H9 (cell line): Measurements from ENCODE around the gene PRDM11. TPM values are rescaled to one million over a fixed set of nuclear protein-coding genes. Genes with fewer than 3 reads are reported as not detected.

Experiments used
- DNase-seq: peaks from one replicate; pipeline ENCODE4 v3.0.0-alpha.2; 2017
- H2AFZ ChIP-seq: one replicate; pipeline ENCODE4 v1.6.1; 2013; ENCODE audit warnings: mild to moderate bottlenecking, low read length, control low read depth, moderate library complexity
- H2AK5ac ChIP-seq: 2 replicates; pipeline ENCODE4 v1.6.1; 2013; ENCODE audit warnings: low read length, control low read depth, mixed read lengths; ENCODE audit not compliant: insufficient read length
- H2BK120ac ChIP-seq: one replicate; pipeline ENCODE4 v1.6.1; 2013; ENCODE audit warnings: low read depth, mild to moderate bottlenecking, low read length, control low read depth, inconsistent platforms; ENCODE audit not compliant: poor library complexity, severe bottlenecking
- H2BK12ac ChIP-seq: 2 replicates; pipeline ENCODE4 v1.6.1; 2013; ENCODE audit warnings: low read length, control low read depth, mixed read lengths, low read depth; ENCODE audit not compliant: insufficient read length
- H2BK15ac ChIP-seq: 2 replicates; pipeline ENCODE4 v1.6.1; 2013; ENCODE audit warnings: low read depth, low read length, control low read depth
- H2BK20ac ChIP-seq: one replicate; pipeline ENCODE4 v1.6.1; 2013; ENCODE audit warnings: low read depth, mild to moderate bottlenecking, low read length, control low read depth, inconsistent platforms; ENCODE audit not compliant: poor library complexity, severe bottlenecking
- H2BK5ac ChIP-seq: 2 replicates; pipeline ENCODE4 v1.6.1; 2013; ENCODE audit warnings: low read length, control low read depth, mixed read lengths; ENCODE audit not compliant: insufficient read length
- H3K14ac ChIP-seq: 2 replicates; pipeline ENCODE4 v1.6.1; 2013; ENCODE audit warnings: low read length, control low read depth; ENCODE audit not compliant: insufficient read depth
- H3K18ac ChIP-seq: 2 replicates; pipeline ENCODE4 v1.6.1; 2013; ENCODE audit warnings: low read depth, mild to moderate bottlenecking, mixed read lengths, low read length, control low read depth; ENCODE audit not compliant: insufficient read length
- H3K23ac ChIP-seq: 2 replicates; pipeline ENCODE4 v1.6.1; 2013; ENCODE audit warnings: low read length, control low read depth, mixed read lengths, low read depth; ENCODE audit not compliant: insufficient read length
- H3K23me2 ChIP-seq: 2 replicates; pipeline ENCODE4 v1.6.1; 2013; ENCODE audit warnings: low read depth, mild to moderate bottlenecking, mixed read lengths, low read length, control low read depth; ENCODE audit not compliant: insufficient read length, poor library complexity, severe bottlenecking
- H3K27ac ChIP-seq: 2 replicates; pipeline ENCODE4 v1.5.1; 2013; ENCODE audit warnings: low read length, control low read depth, mixed read lengths, low read depth; ENCODE audit not compliant: insufficient read length
- H3K27me3 ChIP-seq: 2 replicates; pipeline ENCODE4 v1.6.1; 2013; ENCODE audit warnings: low read length, control low read depth, inconsistent platforms; ENCODE audit not compliant: insufficient read depth
- H3K4ac ChIP-seq: 2 replicates; pipeline ENCODE4 v1.6.1; 2013; ENCODE audit warnings: low read depth, mild to moderate bottlenecking, control low read depth, inconsistent platforms, low read length, moderate library complexity
- H3K4me1 ChIP-seq: 2 replicates; pipeline ENCODE4 v1.6.1; 2013; ENCODE audit warnings: low read length, control low read depth, inconsistent platforms; ENCODE audit not compliant: insufficient read depth
- H3K4me2 ChIP-seq: 2 replicates; pipeline ENCODE4 v1.6.1; 2013; ENCODE audit warnings: low read length, control low read depth, mixed read lengths; ENCODE audit not compliant: insufficient read length, insufficient read depth
- H3K56ac ChIP-seq: 2 replicates; pipeline ENCODE4 v1.6.1; 2013; ENCODE audit warnings: low read depth, mild to moderate bottlenecking, mixed read lengths, low read length, control low read depth; ENCODE audit not compliant: insufficient read length
- H3K79me1 ChIP-seq: 2 replicates; pipeline ENCODE4 v1.6.1; 2013; ENCODE audit warnings: low read depth, mild to moderate bottlenecking, moderate library complexity, low read length, control low read depth, inconsistent platforms; ENCODE audit not compliant: insufficient read depth, poor library complexity, severe bottlenecking
- H3K79me2 ChIP-seq: 2 replicates; pipeline ENCODE4 v1.6.1; 2013; ENCODE audit warnings: low read length, control low read depth, inconsistent platforms; ENCODE audit not compliant: insufficient read depth
- H3K9ac ChIP-seq: 2 replicates; pipeline ENCODE4 v1.6.1; 2013; ENCODE audit warnings: low read length, control low read depth, mixed read lengths; ENCODE audit not compliant: insufficient read length; ENCODE audit errors: extremely low read depth
- H3K9me3 ChIP-seq: one replicate; pipeline ENCODE4 v1.6.1; 2013; ENCODE audit warnings: low read depth, low read length, inconsistent platforms; ENCODE audit not compliant: control insufficient read depth
- H3T11ph ChIP-seq: one replicate; pipeline ENCODE4 v1.6.1; 2013; ENCODE audit warnings: mild to moderate bottlenecking, low read length, control low read depth, inconsistent platforms
- H4K20me1 ChIP-seq: one replicate; pipeline ENCODE4 v1.6.1; 2013; ENCODE audit not compliant: control insufficient read depth, insufficient read length, insufficient read depth
- H4K5ac ChIP-seq: 2 replicates; pipeline ENCODE4 v1.6.1; 2013; ENCODE audit warnings: low read depth, mild to moderate bottlenecking, mixed read lengths, low read length, control low read depth; ENCODE audit not compliant: insufficient read length
- H4K8ac ChIP-seq: replicated peaks from 2 replicates; pipeline ENCODE4 v1.6.1; 2013; ENCODE audit warnings: low read length, control low read depth, mixed read lengths, low read depth; ENCODE audit not compliant: insufficient read length
- H4K91ac ChIP-seq: 2 replicates; pipeline ENCODE4 v1.6.1; 2013; ENCODE audit warnings: low read depth, mild to moderate bottlenecking, moderate library complexity, mixed read lengths, low read length, control low read depth; ENCODE audit not compliant: insufficient read length
- H3K27ac Mint-ChIP-seq, 3 experiments: 2 replicates in 2 of 3; 3 replicates in 1 of 3; pipeline ENCODE4 v1.8.0; 2020 to 2021; ENCODE audit warnings: mixed read lengths in 3 of 3, mild to moderate bottlenecking in 1 of 3, moderate library complexity in 1 of 3
- H3K27me3 Mint-ChIP-seq: 2 replicates; pipeline ENCODE4 v1.8.0; 2021; ENCODE audit warnings: low read depth, mild to moderate bottlenecking, moderate library complexity, mixed read lengths
- H3K36me3 Mint-ChIP-seq, 3 experiments: 2 replicates in 2 of 3; 3 replicates in 1 of 3; pipeline ENCODE4 v1.8.0; 2020 to 2021; ENCODE audit warnings: low read depth in 3 of 3, mixed read lengths in 3 of 3; ENCODE audit not compliant: insufficient read depth in 1 of 3
- H3K4me1 Mint-ChIP-seq, 2 experiments: 2 replicates each; pipeline ENCODE4 v1.8.0; 2020; ENCODE audit warnings: mixed read lengths in 2 of 2
- H3K4me3 Mint-ChIP-seq, 2 experiments: 2 replicates in 1 of 2; 3 replicates in 1 of 2; pipeline ENCODE4 v1.8.0; 2020 to 2021; ENCODE audit warnings: mild to moderate bottlenecking in 2 of 2, mixed read lengths in 2 of 2, moderate library complexity in 1 of 2
- H3K9me3 Mint-ChIP-seq, 2 experiments: 2 replicates in 1 of 2; 3 replicates in 1 of 2; pipeline ENCODE4 v1.8.0; 2020; ENCODE audit warnings: mild to moderate bottlenecking in 2 of 2, mixed read lengths in 2 of 2, moderate library complexity in 1 of 2
- WGBS: extraction: QIAGEN DNeasy Blood & Tissue Kit; methylation state at CpG from one replicate; pipeline ENCODE4 v1.1.7; 2013; ENCODE audit warnings: missing lambda C conversion rate, low lambda C conversion rate, mixed read lengths; ENCODE audit not compliant: insufficient read length; ENCODE audit errors: extremely low coverage; 5-methylcytosine and 5-hydroxymethylcytosine counted together
- total RNA-seq: library from RNA; stranded (reverse); gene quantifications from 2 replicates; pipeline ENCODE4 v1.2.1, GENCODE V29; 2021
- TF ChIP-seq, protein P1 (sequence below): fragments of 200-600 bp; sonication (generic); conservative IDR thresholded peaks from 3 replicates; pipeline ENCODE4 v1.8.0; 2021; ENCODE audit warnings: antibody characterized with exemption, mild to moderate bottlenecking

Gene PRDM11
- total RNA-seq, 1 experiment from 2014 or later = 11.5 TPM

DNA sequence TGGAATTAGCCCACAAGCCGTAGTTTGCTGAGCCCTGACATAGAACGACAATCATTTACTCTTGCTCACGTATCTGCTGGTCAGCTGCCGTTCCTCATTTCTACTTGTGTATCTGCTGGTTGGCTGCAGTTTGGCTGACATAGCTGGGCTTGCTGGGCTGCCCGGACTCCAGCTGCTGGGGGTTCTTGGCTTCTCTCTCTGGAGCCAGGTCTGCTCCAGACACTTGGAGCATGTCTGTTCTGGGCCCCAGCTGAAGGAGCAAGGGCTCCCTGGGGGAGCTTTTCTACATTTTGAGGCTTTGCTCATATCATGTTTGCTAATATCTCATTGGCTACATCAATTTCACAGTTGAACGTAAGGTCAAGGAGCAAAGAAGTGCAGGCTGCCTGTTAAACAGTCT is 47.3 kb downstream of the PRDM11 start:
- Mint-ChIP-seq H3K36me3 (peaks cover 7 to 16% (median 10%) of the 10 kb centered on the region in 3 experiments; a peak in 6 of 7 replicates), H3K27ac (no peak overlapping the region), H3K9me3 (peaks cover 0 to 3% of the 10 kb centered on the region in 2 experiments; a peak in 2 of 5 replicates), H3K4me3 (no peak overlapping the region), H3K4me1 (peaks cover 0 to 4% of the 10 kb centered on the region in 2 experiments; a peak in 1 of 4 replicates), H3K27me3 (no peaks in the 10 kb centered on the region; the same call in 1 of the 2 replicates)
- no peak overlapping the region for H4K8ac ChIP-seq
- H3K27ac ChIP-seq = no peak overlapping the region
- no peak overlapping the region for H4K91ac ChIP-seq
- no peak overlapping the region for H3K14ac ChIP-seq
- H3K4me2 ChIP-seq = no peak overlapping the region
- no peak overlapping the region for H2BK15ac ChIP-seq
- no peaks in the 10 kb centered on the region for H4K20me1 ChIP-seq
- no peak overlapping the region for H2BK120ac ChIP-seq
- H2AFZ ChIP-seq = no peak overlapping the region
- no peak overlapping the region for H2BK12ac ChIP-seq
- H3K79me2 ChIP-seq = no peaks in the 10 kb centered on the region
- WGBS = no CpG with 5 or more reads among the region's 6 CpGs
- no peaks in the 10 kb centered on the region for H3K79me1 ChIP-seq
- H3K23me2 ChIP-seq = no peaks in the 10 kb centered on the region
- H2AK5ac ChIP-seq = no peak overlapping the region
- TF ChIP-seq, protein P1, sequence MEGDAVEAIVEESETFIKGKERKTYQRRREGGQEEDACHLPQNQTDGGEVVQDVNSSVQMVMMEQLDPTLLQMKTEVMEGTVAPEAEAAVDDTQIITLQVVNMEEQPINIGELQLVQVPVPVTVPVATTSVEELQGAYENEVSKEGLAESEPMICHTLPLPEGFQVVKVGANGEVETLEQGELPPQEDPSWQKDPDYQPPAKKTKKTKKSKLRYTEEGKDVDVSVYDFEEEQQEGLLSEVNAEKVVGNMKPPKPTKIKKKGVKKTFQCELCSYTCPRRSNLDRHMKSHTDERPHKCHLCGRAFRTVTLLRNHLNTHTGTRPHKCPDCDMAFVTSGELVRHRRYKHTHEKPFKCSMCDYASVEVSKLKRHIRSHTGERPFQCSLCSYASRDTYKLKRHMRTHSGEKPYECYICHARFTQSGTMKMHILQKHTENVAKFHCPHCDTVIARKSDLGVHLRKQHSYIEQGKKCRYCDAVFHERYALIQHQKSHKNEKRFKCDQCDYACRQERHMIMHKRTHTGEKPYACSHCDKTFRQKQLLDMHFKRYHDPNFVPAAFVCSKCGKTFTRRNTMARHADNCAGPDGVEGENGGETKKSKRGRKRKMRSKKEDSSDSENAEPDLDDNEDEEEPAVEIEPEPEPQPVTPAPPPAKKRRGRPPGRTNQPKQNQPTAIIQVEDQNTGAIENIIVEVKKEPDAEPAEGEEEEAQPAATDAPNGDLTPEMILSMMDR = no peak
- no peak overlapping the region for H4K5ac ChIP-seq
- no peaks in the 10 kb centered on the region for H3K27me3 ChIP-seq
- no peak overlapping the region for H2BK20ac ChIP-seq
- no peak overlapping the region for H3T11ph ChIP-seq
- no peaks in the 10 kb centered on the region for H3K4me1 ChIP-seq
- no peaks in the 10 kb centered on the region for H3K9me3 ChIP-seq
- H3K56ac ChIP-seq = no peak overlapping the region
- no peak overlapping the region for H3K9ac ChIP-seq
- no peak overlapping the region for H2BK5ac ChIP-seq
- DNase-seq = no peak
- no peak overlapping the region for H3K4ac ChIP-seq
- no peak overlapping the region for H3K23ac ChIP-seq
- no peak overlapping the region for H3K18ac ChIP-seq
